Endothelial cell (in vitro differentiated cells): ENCODE data around the gene CTNNB1. TPM values are rescaled to one million over a fixed set of nuclear protein-coding genes. Genes with fewer than 3 reads are reported as not detected.

Source experiments
- DNase-seq: peaks from one replicate; pipeline ENCODE4 v3.0.0; 2021; ENCODE audit warnings: low spot score
- H3K27ac Mint-ChIP-seq: one replicate; pipeline ENCODE4 v1.8.0; 2021; ENCODE audit warnings: mixed read lengths, inconsistent platforms; ENCODE audit not compliant: unreplicated experiment
- H3K27me3 Mint-ChIP-seq: one replicate; pipeline ENCODE4 v1.8.0; 2021; ENCODE audit warnings: mild to moderate bottlenecking, moderate library complexity, mixed read lengths, inconsistent platforms; ENCODE audit not compliant: unreplicated experiment
- H3K36me3 Mint-ChIP-seq: one replicate; pipeline ENCODE4 v1.8.0; 2021; ENCODE audit warnings: mild to moderate bottlenecking, low read depth, mixed read lengths, inconsistent platforms; ENCODE audit not compliant: unreplicated experiment
- H3K4me1 Mint-ChIP-seq: one replicate; pipeline ENCODE4 v1.8.0; 2021; ENCODE audit warnings: mild to moderate bottlenecking, mixed read lengths, inconsistent platforms; ENCODE audit not compliant: unreplicated experiment
- H3K4me3 Mint-ChIP-seq: one replicate; pipeline ENCODE4 v1.8.0; 2021; ENCODE audit warnings: mild to moderate bottlenecking, mixed read lengths, inconsistent platforms; ENCODE audit not compliant: unreplicated experiment
- H3K9me3 Mint-ChIP-seq: one replicate; pipeline ENCODE4 v1.8.0; 2021; ENCODE audit warnings: mixed read lengths, inconsistent platforms; ENCODE audit not compliant: unreplicated experiment
- CTCF ChIP-seq: fragments of 200-600 bp; sonication (generic); IDR thresholded peaks from one replicate; pipeline ENCODE4 v1.5.0; 2021; ENCODE audit warnings: antibody characterized with exemption; ENCODE audit not compliant: unreplicated experiment
- long read RNA-seq: library from polyadenylated mRNA; unstranded; transcript quantifications from one replicate; pipeline ENCODE4 v2.0.0, GENCODE V29; 2020; ENCODE audit not compliant: unreplicated experiment
- total RNA-seq: library from RNA; stranded (reverse); fragmentation: NEBNext Ultra II Directional; extraction: Animal tissue kit (Norgen Biotek cat#: 25700); gene quantifications from one replicate; pipeline ENCODE4 v1.2.1, GENCODE V29; 2021; ENCODE audit not compliant: unreplicated experiment

The CTNNB1 gene
- total RNA-seq: 1,051 TPM
- long read RNA-seq, transcript CTNNB1-203 (16 exons, 3,472 nt): minor isoform, 19 of 278 reads
- long read RNA-seq, transcript CTNNB1-202 (16 exons, 3,268 nt): major isoform, 25 of 278 reads
- long read RNA-seq, transcript CTNNB1-201 (15 exons, 3,947 nt): minor isoform, 24 of 278 reads
- long read RNA-seq, partial matches to known transcripts: 27 of 278 reads
- long read RNA-seq, other reads (novel, unspliced or antisense): 173 of 278 reads

DNA sequence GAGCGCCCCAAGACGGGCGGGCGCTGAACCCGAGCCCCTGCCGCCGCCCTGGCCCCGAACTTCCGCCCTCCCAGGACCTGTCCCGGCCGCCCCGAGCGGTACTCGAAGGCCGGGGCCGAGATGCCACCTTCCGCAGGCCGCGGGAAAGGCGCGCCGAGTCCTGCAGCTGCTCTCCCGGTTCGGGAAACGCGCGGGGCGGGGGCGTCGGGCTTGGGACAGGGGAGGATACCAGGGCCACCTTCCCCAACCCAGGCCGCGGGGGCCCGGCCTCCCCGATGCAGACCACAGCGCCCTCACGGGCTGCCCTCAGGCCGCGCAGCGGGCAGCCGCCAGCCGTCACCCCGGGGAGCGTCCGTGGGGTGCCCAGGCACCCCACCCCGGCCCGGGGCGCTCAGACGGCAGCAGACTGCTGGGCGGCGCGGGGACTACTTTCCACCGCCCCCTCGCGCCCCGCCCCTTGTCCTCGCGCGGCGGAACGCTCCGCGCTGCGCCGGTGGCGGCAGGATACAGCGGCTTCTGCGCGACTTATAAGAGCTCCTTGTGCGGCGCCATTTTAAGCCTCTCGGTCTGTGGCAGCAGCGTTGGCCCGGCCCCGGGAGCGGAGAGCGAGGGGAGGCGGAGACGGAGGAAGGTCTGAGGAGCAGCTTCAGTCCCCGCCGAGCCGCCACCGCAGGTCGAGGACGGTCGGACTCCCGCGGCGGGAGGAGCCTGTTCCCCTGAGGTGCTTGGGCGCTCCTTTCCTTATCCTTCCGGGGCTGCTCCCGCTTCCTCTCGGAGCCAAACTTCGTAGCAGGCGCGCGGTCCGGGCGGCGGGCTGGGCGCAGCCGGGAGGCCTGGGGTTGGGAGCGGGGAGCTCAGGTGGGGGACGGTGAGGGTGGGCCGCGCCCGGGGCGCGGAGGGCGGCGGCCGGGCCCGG is at the start of gene CTNNB1:
Gene CTNNB1 (plus strand): TSS at position 556 of the 916 bp plus-strand sequence. CDS start 24,564 bp downstream, outside the sequence.
- no peaks in the 10 kb centered on the region for H3K9me3 Mint-ChIP-seq
- peaks cover 28% of the 10 kb centered on the region for H3K4me1 Mint-ChIP-seq
- TF ChIP-seq CTCF: peak; percentile 41
- peak within 1 kb of the TSS; percentile 100 for H3K4me3 Mint-ChIP-seq
- H3K27ac Mint-ChIP-seq: peak within 1 kb of the TSS; percentile 97
- peak; percentile 95 for DNase-seq
- H3K27me3 Mint-ChIP-seq: peaks cover 4% of the 10 kb centered on the region
- peaks cover 10% of the 10 kb centered on the region for H3K36me3 Mint-ChIP-seq

DNA sequence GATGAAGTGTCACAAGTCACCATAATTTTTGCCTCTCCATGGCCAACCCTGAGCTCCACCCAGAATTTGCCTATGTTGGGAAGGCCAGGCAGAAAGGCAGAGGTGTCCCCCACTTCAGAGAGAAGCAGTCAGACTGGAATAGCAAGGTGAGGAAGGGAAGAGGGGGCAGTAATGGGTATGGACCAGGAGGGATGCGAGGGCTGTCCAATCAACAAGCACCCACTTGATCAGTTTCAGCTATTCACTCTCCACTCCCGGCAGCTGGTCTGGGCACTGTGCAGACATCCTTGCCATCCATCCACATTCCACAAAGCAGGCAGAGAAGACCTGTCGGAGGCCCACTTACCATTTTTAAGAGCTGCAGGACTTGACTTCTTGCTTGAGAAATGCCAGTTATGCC is 43.5 kb upstream of the CTNNB1 start:
- H3K4me1 Mint-ChIP-seq: peaks cover 32% of the 10 kb centered on the region
- no peaks in the 10 kb centered on the region for H3K9me3 Mint-ChIP-seq
- no peak overlapping the region for H3K27ac Mint-ChIP-seq
- no peak for TF ChIP-seq CTCF
- no peak for DNase-seq
- H3K36me3 Mint-ChIP-seq: no peaks in the 10 kb centered on the region
- H3K4me3 Mint-ChIP-seq: no peak overlapping the region
- H3K27me3 Mint-ChIP-seq: peaks cover 3% of the 10 kb centered on the region

GRCh38 chr3:41158947-41159346 is 40.4 kb upstream of the CTNNB1 start:
- Mint-ChIP-seq H3K27me3 (peaks cover 4% of the 10 kb centered on the region), H3K36me3 (no peaks in the 10 kb centered on the region), H3K9me3 (no peaks in the 10 kb centered on the region), H3K27ac (peak overlapping the region; percentile 90), H3K4me1 (peaks cover 62% of the 10 kb centered on the region), H3K4me3 (peak overlapping the region; percentile 52)
- DNase-seq: no peak
- TF ChIP-seq CTCF: no peak

GRCh38 chr3:41159588-41160189 is 39.6 kb upstream of the CTNNB1 start:
- peaks cover 70% of the 10 kb centered on the region for H3K4me1 Mint-ChIP-seq
- peaks cover 7% of the 10 kb centered on the region for H3K27me3 Mint-ChIP-seq
- H3K4me3 Mint-ChIP-seq: no peak overlapping the region
- H3K27ac Mint-ChIP-seq: peak overlapping the region; percentile 90
- TF ChIP-seq CTCF: no peak
- no peaks in the 10 kb centered on the region for H3K9me3 Mint-ChIP-seq
- no peaks in the 10 kb centered on the region for H3K36me3 Mint-ChIP-seq
- no peak for DNase-seq
